ENCODE measurements around the gene SGPP1. TPM values are rescaled to one million over a fixed set of nuclear protein-coding genes. Genes with fewer than 3 reads are reported as not detected.
A peak's percentile ranks its signal among the peaks of the same experiment; 100 is the strongest.
"Not testable (repeated sequence)": the region's sequence is repeated elsewhere in the genome, so short reads cannot be mapped to it uniquely, and the experiment has no call there.

The SGPP1 gene
- total RNA-seq, 6 experiments from 2014 or later = 13.2 to 25.6 (median 20.9) TPM

GRCh38 chr14:63642656-63643382, 85.0 kb downstream of the SGPP1 start:
- Histone ChIP-seq H3K9me3 (no peaks in the 10 kb centered on the region), H3K27me3 (no peaks in the 10 kb centered on the region), H3K27ac (peak overlapping the region; percentile 84 to 96 (median 88)), H3K4me1 (no peaks in the 10 kb centered on the region), H3K36me3 (no peaks in the 10 kb centered on the region), H3K4me3 (peak overlapping the region; percentile 46 to 68 (median 57))
- ATAC-seq = no peak
- intact Hi-C loops (cut with DNase I) = no loop called here
- 68% methylated on average over 8 of the region's 8 CpGs for WGBS (ENCODE audit: insufficient coverage, low coverage, low lambda C conversion rate, missing lambda C conversion rate)
- no peak for DNase-seq
- TF ChIP-seq CTCF (IDR thresholded peaks at IDR 0.05) (no peak), POLR2A (IDR thresholded peaks at IDR 0.05) (no peak)

GRCh38 chr14:63642229-63642611, 85.6 kb downstream of the SGPP1 start:
- ATAC-seq (peak; percentile 73 to 83 (median 78)), DNase-seq (peak; percentile 65 to 86 (median 73))
- Histone ChIP-seq H3K9me3 (no peaks in the 10 kb centered on the region), H3K27ac (peak overlapping the region; percentile 84 to 96 (median 88)), H3K36me3 (no peaks in the 10 kb centered on the region), H3K4me3 (peak overlapping the region; percentile 46 to 68 (median 57)), H3K27me3 (no peaks in the 10 kb centered on the region), H3K4me1 (no peaks in the 10 kb centered on the region)
- TF ChIP-seq POLR2A (IDR thresholded peaks at IDR 0.05) (no peak), CTCF (IDR thresholded peaks at IDR 0.05) (no peak)
- intact Hi-C loops (cut with DNase I) = no loop called here
- 0% methylated on average over 12 of the region's 12 CpGs for WGBS (ENCODE audit: insufficient coverage, low coverage, low lambda C conversion rate, missing lambda C conversion rate)

- TF ChIP-seq CTCF (IDR thresholded peaks at IDR 0.05) (peak; percentile 74 to 97 (median 78)), POLR2A (IDR thresholded peaks at IDR 0.05) (peak; percentile 94)
- H3K27me3 ChIP-seq = no peaks in the 10 kb centered on the region
- H3K4me1 ChIP-seq = no peaks in the 10 kb centered on the region
- H3K27ac ChIP-seq = peak within 1 kb of the TSS; percentile 84 to 96 (median 95)
- intact Hi-C loops (cut with DNase I) = no loop called here
- DNase-seq (peak; percentile 97 to 99 (median 98)), ATAC-seq (peak; percentile 89 to 97 (median 94))
- H3K9me3 ChIP-seq = no peaks in the 10 kb centered on the region
- H3K4me3 ChIP-seq = peak within 1 kb of the TSS; percentile 46 to 68 (median 57)
- 0% methylated on average over 29 of the region's 60 CpGs for WGBS (ENCODE audit: insufficient coverage, low coverage, low lambda C conversion rate, missing lambda C conversion rate)
- H3K36me3 ChIP-seq = no peaks in the 10 kb centered on the region
Observed at GRCh38 chr14:63641473-63642228, 86.2 kb downstream of the SGPP1 start, which contains the start of gene WDR89. Gene WDR89 (minus strand): TSS chr14:63641871. CDS start chr14:63599942, 41,929 bp downstream.

- H3K36me3 ChIP-seq = no peaks in the 10 kb centered on the region
- no peak overlapping the region for H3K4me3 ChIP-seq
- no peak for DNase-seq
- no peak for ATAC-seq
- H3K27ac ChIP-seq = no peak overlapping the region
- TF ChIP-seq POLR2A (IDR thresholded peaks at IDR 0.05) (no peak), CTCF (IDR thresholded peaks at IDR 0.05) (no peak)
- no peaks in the 10 kb centered on the region for H3K4me1 ChIP-seq
- 87% methylated on average over 1 of the region's 1 CpG for WGBS (ENCODE audit: insufficient coverage, low coverage, low lambda C conversion rate, missing lambda C conversion rate)
- H3K9me3 ChIP-seq = no peaks in the 10 kb centered on the region
- H3K27me3 ChIP-seq = no peaks in the 10 kb centered on the region
- intact Hi-C loops (cut with DNase I) = no loop called here
Observed at GRCh38 chr14:63638493-63638892, 89.4 kb downstream of the SGPP1 start.

- H3K36me3 ChIP-seq; intact Hi-C loops (cut with DNase I); H3K4me3 ChIP-seq; H3K27me3 ChIP-seq; H3K4me1 ChIP-seq; H3K27ac ChIP-seq; H3K9me3 ChIP-seq; ATAC-seq; DNase-seq: not testable (repeated sequence)
- WGBS (ENCODE audit: insufficient coverage, low coverage, low lambda C conversion rate, missing lambda C conversion rate) = 80% methylated on average over 3 of the region's 4 CpGs
Observed at GRCh38 chr14:63636094-63636635, 91.7 kb downstream of the SGPP1 start.

Data from right lobe of liver (tissue), 6 donors.